ENCODE results near the gene NPFFR1. TPM values are rescaled to one million over a fixed set of nuclear protein-coding genes. Genes with fewer than 3 reads are reported as not detected.

NPFFR1 gene
- total RNA-seq, 1 experiment from 2014 or later, result not detected

DNA sequence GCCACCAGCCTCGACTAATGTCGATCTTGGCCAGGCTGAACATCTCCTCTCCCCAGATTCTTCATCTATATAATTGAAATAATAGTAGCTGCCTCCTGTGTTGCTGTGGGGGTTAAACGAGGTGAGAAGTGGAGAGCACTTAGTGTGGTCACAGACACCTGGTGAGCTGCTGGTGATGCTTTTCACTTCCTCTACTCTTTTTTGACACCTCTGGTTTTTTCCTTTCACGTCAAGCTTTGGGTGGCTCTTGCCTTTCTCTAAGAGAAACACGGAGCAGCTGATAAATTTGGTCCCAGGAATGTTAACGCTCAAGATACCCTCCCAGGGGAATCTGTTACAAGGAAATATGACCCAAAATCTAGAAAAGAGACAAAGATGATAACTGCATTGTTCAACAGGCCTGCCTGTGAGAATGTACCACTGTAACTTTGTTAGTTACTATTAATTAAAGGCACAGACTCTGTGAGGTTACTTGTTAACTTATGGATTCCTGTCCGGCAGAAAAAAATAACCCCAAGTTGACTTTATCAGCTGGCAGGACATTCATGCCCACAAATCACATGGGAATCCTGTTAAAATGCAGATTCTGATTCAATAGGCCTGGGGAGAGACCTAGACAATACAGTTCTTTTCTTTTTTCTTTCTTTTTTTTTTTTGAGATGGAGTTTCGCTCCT lies 9.5 kb upstream of the NPFFR1 start:
- no peak overlapping the region for H3K27ac Mint-ChIP-seq
- no CpG with 5 or more reads among the region's 8 CpGs for WGBS (ENCODE audit: extremely low coverage, insufficient read length, low lambda C conversion rate)

More for the DNA sequence above, 9.5 kb upstream of the NPFFR1 start:
- TF ChIP-seq CTCF (conservative IDR thresholded peaks at IDR 0.05), result no peak
- Histone ChIP-seq H3K18ac (ENCODE audit: insufficient read length, low read depth, low read length) (no peak overlapping the region), H2AFZ (ENCODE audit: low read length) (no peak overlapping the region), H3K27me3 (ENCODE audit: insufficient read depth, low read length) (no peaks in the 10 kb centered on the region), H4K20me1 (ENCODE audit: control insufficient read depth, insufficient read depth, insufficient read length) (no peaks in the 10 kb centered on the region), H3K27ac (ENCODE audit: insufficient read length, low read depth, low read length) (no peak overlapping the region), H2BK12ac (ENCODE audit: insufficient read length, low read depth, low read length) (no peak overlapping the region), H3K56ac (ENCODE audit: insufficient read length, low read depth, low read length) (no peak overlapping the region), H3K9me3 (ENCODE audit: control insufficient read depth, low read depth, low read length) (no peaks in the 10 kb centered on the region), H3K4me1 (ENCODE audit: insufficient read depth, low read length) (no peaks in the 10 kb centered on the region), H2BK15ac (ENCODE audit: low read depth, low read length) (no peak overlapping the region), H4K91ac (ENCODE audit: insufficient read length, low read depth, low read length) (no peak overlapping the region), H3K23me2 (ENCODE audit: insufficient read length, low read depth, low read length, poor library complexity, severe bottlenecking) (no peaks in the 10 kb centered on the region), H4K5ac (ENCODE audit: insufficient read length, low read depth, low read length) (no peak overlapping the region), H3K23ac (ENCODE audit: insufficient read length, low read depth, low read length) (no peak overlapping the region), H3K79me2 (ENCODE audit: insufficient read depth, low read length) (no peaks in the 10 kb centered on the region), H2BK120ac (ENCODE audit: low read depth, low read length, poor library complexity, severe bottlenecking) (no peak overlapping the region), H2BK20ac (ENCODE audit: low read depth, low read length, poor library complexity, severe bottlenecking) (no peak overlapping the region), H3K4ac (ENCODE audit: low read depth, low read length) (no peak overlapping the region), H2AK5ac (ENCODE audit: insufficient read length, low read length) (no peak overlapping the region), H3K9ac (ENCODE audit: extremely low read depth, insufficient read length, low read length) (no peak overlapping the region), H3K4me2 (ENCODE audit: insufficient read depth, insufficient read length, low read length) (no peak overlapping the region), H3T11ph (ENCODE audit: low read length) (no peak overlapping the region), H2BK5ac (ENCODE audit: insufficient read length, low read length) (no peak overlapping the region), H4K8ac (replicated peaks; ENCODE audit: insufficient read length, low read depth, low read length) (no peak overlapping the region), H3K79me1 (ENCODE audit: insufficient read depth, low read depth, low read length, poor library complexity, severe bottlenecking) (no peaks in the 10 kb centered on the region), H3K14ac (ENCODE audit: insufficient read depth, low read length) (no peak overlapping the region)
- H3K36me3 Mint-ChIP-seq (ENCODE audit: insufficient read depth in 1 of 3, low read depth in 3 of 3), result no peaks in the 10 kb centered on the region
- no peak overlapping the region for H3K4me3 Mint-ChIP-seq
- no peak for DNase-seq
- H3K9me3 Mint-ChIP-seq, result no peaks in the 10 kb centered on the region
- peaks cover 11 to 22% of the 10 kb centered on the region in 2 experiments for H3K4me1 Mint-ChIP-seq
- H3K27me3 Mint-ChIP-seq (ENCODE audit: low read depth), result peaks cover 3% of the 10 kb centered on the region
